K562 treated with DMSO at 1 percent for 12 hours (cell line): ENCODE data around the gene COMMD9. TPM values are rescaled to one million over a fixed set of nuclear protein-coding genes. Genes with fewer than 3 reads are reported as not detected.

Source experiments
- total RNA-seq: library from RNA; unstranded; fragments of 300-600 nt; gene quantifications from 2 replicates; pipeline ENCODE4 v1.2.3, GENCODE V29; 2022; ENCODE audit not compliant: insufficient read depth

Gene COMMD9
- total RNA-seq, result 16.9 and 33.1 TPM in 2 replicates

GRCh38 chr11:36289226-36289852 is at the start of gene COMMD9:
Gene COMMD9, minus strand, starts transcription at chr11:36289424. Its CDS starts 12 bp downstream, at chr11:36289412.

GRCh38 chr11:36295926-36296325 is 6.7 kb upstream of the COMMD9 start, which contains the start of gene PRR5L:
Gene PRR5L, plus strand, starts transcription at chr11:36296288. Its CDS starts 104,834 bp downstream, at chr11:36401122.

Other genes starting within 250 kb of the COMMD9 start
- gene PRR5L, start 6.9 kb upstream of the COMMD9 start, total RNA-seq, result 0.20 and 0.55 TPM in 2 replicates
- 2.9 and 11.4 TPM in 2 replicates for gene TRAF6, start 220.8 kb upstream of the COMMD9 start, total RNA-seq